A549 (cell line): ENCODE measurements around the gene PPM1H. TPM values are rescaled to one million over a fixed set of nuclear protein-coding genes. Genes with fewer than 3 reads are reported as not detected.

Source experiments
- ATAC-seq, 2 experiments: fragments of 200-7000 bp in 1 of 2; fragments of >200 bp in 1 of 2; cut with Nextera tagmentation in 1 of 2; cut with Tn5 transposase in 1 of 2; 3 replicates each; pipeline versions ENCODE4 v1.8.0 to v1.9.1; 2018 to 2020; ENCODE audit warnings: mild to moderate bottlenecking in 1 of 2, moderate library complexity in 1 of 2
- CTCF ChIA-PET: fragments of 300-600 bp; sonication (Branson Sonifier 250); formaldehyde crosslinking; extraction: SDS; loops from one replicate; lab custom pipeline; 2021; ENCODE audit warnings: antibody characterized with exemption, inconsistent platforms; lab: Yijun Ruan, JAX
- POLR2A ChIA-PET: fragments of 350-600 bp; formaldehyde crosslinking; extraction: SDS; loops from one replicate; lab custom pipeline; 2021; ENCODE audit warnings: antibody characterized with exemption, inconsistent platforms; lab: Yijun Ruan, JAX
- DNase-seq, 2 experiments: peaks; one replicate each; pipeline versions ENCODE4 v3.0.0 to v3.0.0-alpha.2; 2011 to 2016; ENCODE audit warnings: low read depth in 1 of 2, low spot score in 1 of 2
- FAIRE-seq: peaks from 2 replicates; lab custom pipeline; 2011; peaks lifted over from hg19 to GRCh38; lab: Jason Lieb, UNC
- H3K27ac ChIP-seq, 2 experiments: fragments of >200 bp; sonication (Bioruptor Twin); formaldehyde crosslinking; 3 replicates each; pipeline ENCODE4 v1.5.1; 2016 to 2017
- H3K4me1 ChIP-seq: fragments of >200 bp; sonication (Bioruptor Twin); formaldehyde crosslinking; 3 replicates; pipeline ENCODE4 v1.6.1; 2016
- H3K4me2 ChIP-seq: fragments of >200 bp; sonication (Bioruptor Twin); formaldehyde crosslinking; 3 replicates; pipeline ENCODE4 v1.6.1; 2016
- H3K4me3 ChIP-seq: fragments of >200 bp; sonication (Bioruptor Twin); formaldehyde crosslinking; 3 replicates; pipeline ENCODE4 v1.5.1; 2016
- H3K9me3 ChIP-seq: fragments of >200 bp; sonication (Bioruptor Twin); formaldehyde crosslinking; 3 replicates; pipeline ENCODE4 v1.6.1; 2016
- ATOH8 ChIP-seq: fragments of 250-450 bp; sonication (Bioruptor Pico); IDR thresholded peaks from 2 replicates; pipeline ENCODE4 v1.5.0; 2020; ENCODE audit warnings: low read depth, mild to moderate bottlenecking, moderate library complexity
- CBX2 ChIP-seq: fragments of 200-600 bp; sonication (generic); IDR thresholded peaks from 2 replicates; pipeline ENCODE4 v1.6.1; 2016; ENCODE audit warnings: low read depth, mild to moderate bottlenecking, borderline replicate concordance
- CHD4 ChIP-seq: fragments of 200-600 bp; sonication (generic); IDR thresholded peaks from 2 replicates; pipeline ENCODE4 v1.6.1; 2016; ENCODE audit warnings: antibody characterized with exemption, mild to moderate bottlenecking, borderline replicate concordance
- CTCF ChIP-seq: fragments of >200 bp; sonication (Bioruptor Twin); formaldehyde crosslinking; IDR thresholded peaks from 3 replicates; pipeline ENCODE4 v1.5.1; 2016
- E2F6 ChIP-seq: IDR thresholded peaks from 2 replicates; pipeline ENCODE4 v1.6.1; 2012; ENCODE audit warnings: low read depth, borderline replicate concordance
- ESRRA ChIP-seq: fragments of 150-350 bp; IDR thresholded peaks from 2 replicates; pipeline ENCODE4 v1.6.1; 2014; ENCODE audit warnings: mild to moderate bottlenecking, low read length, borderline replicate concordance
- FOSL2 ChIP-seq, 2 experiments: fragments of 450-650 bp in 1 of 2; fragments of >200 bp in 1 of 2; sonication (Bioruptor Twin) in 1 of 2; formaldehyde crosslinking; IDR thresholded peaks; 2 replicates each; pipeline versions ENCODE4 v1.5.0 to v1.6.1; 2016 to 2020; ENCODE audit warnings: mild to moderate bottlenecking in 1 of 2, moderate library complexity in 1 of 2
- HDAC2 ChIP-seq: fragments of 200-600 bp; sonication (generic); IDR thresholded peaks from 2 replicates; pipeline ENCODE4 v1.6.1; 2016
- HMGXB4 ChIP-seq: fragments of 250-450 bp; sonication (Bioruptor Pico); IDR thresholded peaks from 2 replicates; pipeline ENCODE4 v1.5.0; 2021; ENCODE audit warnings: mild to moderate bottlenecking, moderate library complexity, borderline replicate concordance
- HOXA7 ChIP-seq: fragments of 250-450 bp; sonication (Bioruptor Pico); IDR thresholded peaks from 2 replicates; pipeline ENCODE4 v1.5.0; 2020; ENCODE audit warnings: mild to moderate bottlenecking, moderate library complexity
- KDM1A ChIP-seq: fragments of 200-600 bp; sonication (generic); IDR thresholded peaks from 2 replicates; pipeline ENCODE4 v1.6.1; 2016; ENCODE audit warnings: low read depth, mild to moderate bottlenecking
- MAFK ChIP-seq: fragments of 450-650 bp; IDR thresholded peaks from 2 replicates; pipeline ENCODE4 v1.6.1; 2014; ENCODE audit not compliant: partially characterized antibody
- MAX ChIP-seq: IDR thresholded peaks from 2 replicates; pipeline ENCODE4 v1.6.1; 2012
- MAZ ChIP-seq: fragments of 150-350 bp; IDR thresholded peaks from 2 replicates; pipeline ENCODE4 v1.6.1; 2014; ENCODE audit warnings: antibody characterized with exemption, low read depth, low read length, borderline replicate concordance
- RARB ChIP-seq: fragments of 250-450 bp; sonication (Bioruptor Pico); IDR thresholded peaks from 2 replicates; pipeline ENCODE4 v1.8.0; 2021; ENCODE audit warnings: mild to moderate bottlenecking, moderate library complexity
- RCOR1 ChIP-seq: fragments of 150-350 bp; IDR thresholded peaks from 2 replicates; pipeline ENCODE4 v1.6.1; 2014; ENCODE audit warnings: antibody characterized with exemption, low read length, low read depth
- RNF2 ChIP-seq: fragments of 200-600 bp; sonication (generic); IDR thresholded peaks from 2 replicates; pipeline ENCODE4 v1.6.1; 2016; ENCODE audit warnings: low read depth, mild to moderate bottlenecking, antibody characterized with exemption, moderate library complexity, borderline replicate concordance
- SMC3 ChIP-seq: fragments of >200 bp; sonication (Bioruptor Twin); formaldehyde crosslinking; IDR thresholded peaks from 3 replicates; pipeline ENCODE4 v1.6.1; 2018; ENCODE audit warnings: inconsistent platforms
- TP53 ChIP-seq: fragments of 250-450 bp; sonication (Bioruptor Pico); IDR thresholded peaks from 2 replicates; pipeline ENCODE4 v1.5.0; 2021; ENCODE audit warnings: mild to moderate bottlenecking, moderate library complexity
- ZNF302 ChIP-seq: fragments of 250-450 bp; sonication (Bioruptor Pico); IDR thresholded peaks from 2 replicates; pipeline ENCODE4 v1.9.0; 2021; ENCODE audit warnings: inconsistent platforms, mild to moderate bottlenecking, moderate library complexity
- WGBS: methylation state at CpG from one replicate; pipeline ENCODE4 v1.1.6; 2017; ENCODE audit errors: missing lambda C conversion rate; 5-methylcytosine and 5-hydroxymethylcytosine counted together
- polyA plus RNA-seq, 4 experiments: library from polyadenylated mRNA; depleted of rRNA in 3 of 4; stranded (reverse); fragments of >200 nt; fragmentation: RNase III in 1 of 4; extraction: RNeasy Plus Mini Kit Qiagen cat#74134 plus additional on column Dnase treatment in 1 of 4; gene quantifications; 2 replicates in 3 of 4; 3 replicates in 1 of 4; pipeline ENCODE4 v1.2.3, GENCODE V29; 2011 to 2017

Gene PPM1H
- polyA plus RNA-seq, 2 of the 4 experiments (the other 2 are of a cell fraction) = 7.8 TPM

GRCh38 chr12:62806244-62806836 lies 128.6 kb downstream of the PPM1H start:
- 77% methylated on average over 6 of the region's 6 CpGs for WGBS
- FAIRE-seq (no peak), DNase-seq (no peak), ATAC-seq (no peak)
- H3K9me3 ChIP-seq = no peaks in the 10 kb centered on the region
- no peak overlapping the region for H3K27ac ChIP-seq
- H3K4me3 ChIP-seq = no peak overlapping the region
- ChIA-PET POLR2A (no interaction called here), CTCF (interaction anchor here (1.1 to 2.4 kb wide), 3 partner anchors 12 to 368 kb away, joined by 4 to 11 read pairs (median 5); no protein-coding TSS in a partner anchor)
- H3K4me2 ChIP-seq = no peak overlapping the region
- no peak for TF ChIP-seq SMC3
- H3K4me1 ChIP-seq = no peaks in the 10 kb centered on the region

GRCh38 chr12:62805517-62805916 lies 129.4 kb downstream of the PPM1H start:
- Histone ChIP-seq H3K4me1 (peaks cover under 1% of the 10 kb centered on the region; the same call in 2 of the 3 replicates), H3K4me3 (no peak overlapping the region), H3K4me2 (no peak overlapping the region), H3K9me3 (no peaks in the 10 kb centered on the region), H3K27ac (no peak overlapping the region)
- ATAC-seq = no peak
- TF ChIP-seq CHD4 (no peak), ZNF302 (CRISPR knock-in tag) (no peak), FOSL2 (IDR thresholded peaks at IDR 0.05) (no peak), FOSL2 (CRISPR knock-in tag; IDR thresholded peaks at IDR 0.05) (no peak), MAFK (no peak), CBX2 (no peak), CTCF (no peak)
- DNase-seq = no peak
- FAIRE-seq = no peak
- 77% methylated on average over 3 of the region's 3 CpGs for WGBS
- POLR2A ChIA-PET = no interaction called here
- CTCF ChIA-PET = interaction anchor here (2.4 kb wide), 1 partner anchor 367 kb away, joined by 11 read pairs; no protein-coding TSS in a partner anchor

- CTCF ChIA-PET = interaction anchor here (1.1 to 2.6 kb wide), 6 partner anchors 9 to 366 kb away, joined by 3 to 17 read pairs (median 6); no protein-coding TSS in a partner anchor
- 56% methylated on average over 2 of the region's 2 CpGs for WGBS
- POLR2A ChIA-PET = no interaction called here
- Histone ChIP-seq H3K4me1 (peaks cover 17% of the 10 kb centered on the region), H3K27ac (no peak overlapping the region), H3K4me2 (no peak overlapping the region), H3K9me3 (no peaks in the 10 kb centered on the region), H3K4me3 (no peak overlapping the region)
- no peak for TF ChIP-seq HMGXB4 (CRISPR knock-in tag)
- TF ChIP-seq KDM1A = no peak
- no peak for TF ChIP-seq FOSL2 (IDR thresholded peaks at IDR 0.05)
- TF ChIP-seq FOSL2 (CRISPR knock-in tag; IDR thresholded peaks at IDR 0.05) = no peak
- no peak for TF ChIP-seq HDAC2
- no peak for TF ChIP-seq E2F6
- no peak for TF ChIP-seq SMC3
- no peak for TF ChIP-seq MAZ
- no peak for TF ChIP-seq MAX
- TF ChIP-seq HOXA7 (CRISPR knock-in tag) = no peak
- TF ChIP-seq RNF2 = no peak
- no peak for TF ChIP-seq ESRRA
- no peak for TF ChIP-seq ATOH8 (CRISPR knock-in tag)
- no peak for TF ChIP-seq TP53 (CRISPR knock-in tag)
- no peak for TF ChIP-seq RCOR1
- no peak for TF ChIP-seq RARB
- ATAC-seq (no peak), DNase-seq (no peak), FAIRE-seq (no peak)
Measured at GRCh38 chr12:62803756-62804155, 131.2 kb downstream of the PPM1H start.
